Thoracic aorta (tissue), 2 donors: ENCODE results near the gene KIRREL1. TPM values are rescaled to one million over a fixed set of nuclear protein-coding genes. Genes with fewer than 3 reads are reported as not detected.

Source experiments
- ATAC-seq: fragments of 150-250 bp; one replicate; pipeline ENCODE4 v1.8.0; 2017; ENCODE audit warnings: low read depth; ENCODE audit not compliant: insufficient number of reproducible peaks, low FRiP score
- DNase-seq: peaks from one replicate; pipeline ENCODE4 v3.0.0-alpha.2; 2020; ENCODE audit warnings: low spot score
- H3K27ac ChIP-seq, 2 donors: fragments of 200-600 bp; sonication (generic); 1 replicate in 1 of 2; 2 replicates in 1 of 2; pipeline ENCODE4 v1.5.1; 2016; ENCODE audit warnings: mild to moderate bottlenecking in 2 of 2, moderate library complexity in 2 of 2
- H3K27me3 ChIP-seq: fragments of 200-600 bp; sonication (generic); replicated peaks from 2 replicates; pipeline ENCODE4 v1.6.0; 2016; ENCODE audit warnings: mild to moderate bottlenecking; ENCODE audit not compliant: insufficient read depth
- H3K36me3 ChIP-seq: fragments of 200-600 bp; sonication (generic); one replicate; pipeline ENCODE4 v1.5.1; 2016
- H3K4me1 ChIP-seq, 2 donors: fragments of 200-600 bp; sonication (generic); 1 replicate in 1 of 2; 2 replicates in 1 of 2; pipeline versions ENCODE4 v1.5.1 to v1.6.0; 2016; ENCODE audit warnings: low read depth in 2 of 2, mild to moderate bottlenecking in 1 of 2; ENCODE audit not compliant: control insufficient read depth in 1 of 2
- H3K4me3 ChIP-seq: fragments of 200-600 bp; sonication (generic); 2 replicates; pipeline ENCODE4 v1.5.1; 2016; ENCODE audit warnings: mild to moderate bottlenecking
- H3K9me3 ChIP-seq: fragments of 200-600 bp; sonication (generic); 2 replicates; pipeline ENCODE4 v1.5.1; 2016
- CTCF ChIP-seq: fragments of 200-600 bp; sonication (generic); IDR thresholded peaks from one replicate; pipeline ENCODE4 v1.5.1; 2019; ENCODE audit warnings: antibody characterized with exemption
- total RNA-seq, 2 donors: library from RNA; depleted of rRNA; stranded (reverse); fragments of >200 nt; gene quantifications; one replicate each; pipeline versions ENCODE4 v1.1.0 to v1.2.3, GENCODE V29; 2016

KIRREL1 gene
- total RNA-seq, 2 donors from 2014 or later = 111 to 136 TPM

GRCh38 chr1:158071138-158071537 lies 77.7 kb downstream of the KIRREL1 start:
- no peak for ATAC-seq
- Histone ChIP-seq H3K27me3 (no peaks in the 10 kb centered on the region), H3K36me3 (peaks cover 13% of the 10 kb centered on the region), H3K9me3 (no peaks in the 10 kb centered on the region), H3K4me3 (no peak overlapping the region), H3K4me1 (peaks cover 29 to 83% of the 10 kb centered on the region in 2 donors), H3K27ac (no peak overlapping the region)
- DNase-seq = no peak
- TF ChIP-seq CTCF = no peak

- DNase-seq (no peak), ATAC-seq (no peak)
- H3K27me3 ChIP-seq = no peaks in the 10 kb centered on the region
- H3K4me1 ChIP-seq = peaks cover under 1 to 51% of the 10 kb centered on the region in 2 donors
- peak overlapping the region in 1 of 2 donors; percentile 6 for H3K27ac ChIP-seq
- H3K9me3 ChIP-seq = no peaks in the 10 kb centered on the region
- H3K36me3 ChIP-seq = peaks cover 27% of the 10 kb centered on the region
- H3K4me3 ChIP-seq = no peak overlapping the region
- no peak for TF ChIP-seq CTCF
Observed at GRCh38 chr1:158075078-158075477, 81.6 kb downstream of the KIRREL1 start.

GRCh38 chr1:158076441-158076840 lies 83.0 kb downstream of the KIRREL1 start:
- no peak for DNase-seq
- H3K27ac ChIP-seq = peak overlapping the region in 1 of 2 donors; percentile 32
- no peaks in the 10 kb centered on the region for H3K27me3 ChIP-seq
- peaks cover 34% of the 10 kb centered on the region for H3K36me3 ChIP-seq
- TF ChIP-seq CTCF = no peak
- H3K4me1 ChIP-seq = peaks cover 0 to 38% of the 10 kb centered on the region in 2 donors
- no peaks in the 10 kb centered on the region for H3K9me3 ChIP-seq
- no peak overlapping the region for H3K4me3 ChIP-seq
- ATAC-seq = no peak

GRCh38 chr1:158077411-158078256 lies 84.2 kb downstream of the KIRREL1 start:
- peaks cover 37% of the 10 kb centered on the region for H3K36me3 ChIP-seq
- no peak overlapping the region for H3K27ac ChIP-seq
- H3K9me3 ChIP-seq = no peaks in the 10 kb centered on the region
- ATAC-seq (no peak), DNase-seq (no peak)
- no peak overlapping the region for H3K4me3 ChIP-seq
- TF ChIP-seq CTCF = no peak
- H3K27me3 ChIP-seq = no peaks in the 10 kb centered on the region
- peaks cover 0 to 26% of the 10 kb centered on the region in 2 donors for H3K4me1 ChIP-seq

- no peak for TF ChIP-seq CTCF
- no peaks in the 10 kb centered on the region for H3K27me3 ChIP-seq
- H3K4me3 ChIP-seq = no peak overlapping the region
- ATAC-seq (no peak), DNase-seq (no peak)
- no peaks in the 10 kb centered on the region for H3K9me3 ChIP-seq
- H3K4me1 ChIP-seq = peaks cover 0 to 26% of the 10 kb centered on the region in 2 donors
- H3K36me3 ChIP-seq = peaks cover 44% of the 10 kb centered on the region
- H3K27ac ChIP-seq = no peak overlapping the region
Observed at GRCh38 chr1:158078569-158079080, 85.2 kb downstream of the KIRREL1 start.
